Left lung (tissue), 10 donors: Measurements from ENCODE around the gene PDP2. TPM values are rescaled to one million over a fixed set of nuclear protein-coding genes. Genes with fewer than 3 reads are reported as not detected.

Source experiments
- ATAC-seq: fragments of 200-7000 bp; cut with Tn5 transposase; one replicate; pipeline ENCODE4 v1.9.1; 2020; ENCODE audit warnings: moderate library complexity
- DNase-seq, 4 donors: peaks; one replicate each; pipeline ENCODE4 v3.0.0-alpha.2; 2013 to 2020
- H3K27ac ChIP-seq, 2 donors: fragments of 200-600 bp; sonication (generic) in 1 of 2; one replicate each; pipeline versions ENCODE4 v1.5.0 to v1.8.0; 2020 to 2021
- H3K27me3 ChIP-seq, 2 donors: fragments of 200-600 bp; sonication (generic) in 1 of 2; one replicate each; pipeline versions ENCODE4 v1.5.0 to v1.8.0; 2020 to 2021
- H3K36me3 ChIP-seq, 2 donors: fragments of 200-600 bp; sonication (generic) in 1 of 2; one replicate each; pipeline versions ENCODE4 v1.5.0 to v1.8.0; 2020 to 2021
- H3K4me1 ChIP-seq, 2 donors: fragments of 200-600 bp; one replicate each; pipeline ENCODE4 v1.8.0; 2021
- H3K4me3 ChIP-seq, 2 donors: fragments of 200-600 bp; sonication (generic) in 1 of 2; one replicate each; pipeline versions ENCODE4 v1.5.0 to v1.8.0; 2020 to 2021; ENCODE audit warnings: mild to moderate bottlenecking in 1 of 2
- H3K9me3 ChIP-seq, 2 donors: fragments of 200-600 bp; sonication (generic) in 1 of 2; one replicate each; pipeline versions ENCODE4 v1.5.0 to v1.8.0; 2020 to 2021
- intact Hi-C, 2 donors: fragments of 100-400 bp; cut with DNase I; formaldehyde crosslinking; loops; one replicate each; pipeline versions ENCODE4 v1.11.2 to v1.14.2; 2022
- polyA plus RNA-seq, 6 donors: library from polyadenylated mRNA; unstranded; fragments of 120-200 nt; gene quantifications; one replicate each; pipeline ENCODE4 v1.2.1, GENCODE V29; 2013; ENCODE audit not compliant: insufficient read length in 6 of 6
- total RNA-seq, 2 donors: library from RNA; stranded (reverse); fragmentation: NEBNext Ultra II Directional; extraction: Animal tissue kit (Norgen Biotek cat#: 25700); gene quantifications; one replicate each; pipeline ENCODE4 v1.2.1, GENCODE V29; 2021
- TF ChIP-seq, protein P1 (sequence below), 2 donors: fragments of 200-600 bp; sonication (generic) in 1 of 2; IDR thresholded peaks; one replicate each; pipeline versions ENCODE4 v1.5.0 to v1.8.0; 2021; ENCODE audit warnings: antibody characterized with exemption in 2 of 2
- donor health status: DM: no; HTN: yes; CAD: no.
- donor health status: DM: no; HTN: no; CAD: no.

The PDP2 gene
- total and polyA plus RNA-seq, 8 donors: 8.9 to 36.3 (median 9.7) TPM

DNA sequence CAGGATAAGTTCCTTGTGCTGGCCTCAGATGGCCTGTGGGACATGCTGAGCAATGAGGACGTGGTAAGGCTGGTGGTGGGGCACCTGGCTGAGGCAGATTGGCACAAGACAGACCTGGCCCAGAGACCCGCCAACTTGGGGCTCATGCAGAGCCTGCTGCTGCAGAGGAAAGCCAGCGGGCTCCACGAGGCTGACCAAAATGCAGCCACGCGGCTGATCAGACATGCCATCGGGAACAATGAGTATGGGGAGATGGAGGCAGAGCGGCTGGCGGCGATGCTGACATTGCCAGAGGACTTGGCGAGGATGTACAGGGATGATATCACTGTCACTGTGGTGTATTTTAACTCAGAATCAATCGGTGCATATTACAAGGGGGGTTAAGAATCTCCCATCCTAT, 5.2 kb downstream of the PDP2 start:
- H3K9me3 ChIP-seq: no peaks in the 10 kb centered on the region
- H3K27ac ChIP-seq: no peak overlapping the region
- peaks cover 0 to 34% of the 10 kb centered on the region in 2 donors for H3K36me3 ChIP-seq
- TF ChIP-seq, protein P1, sequence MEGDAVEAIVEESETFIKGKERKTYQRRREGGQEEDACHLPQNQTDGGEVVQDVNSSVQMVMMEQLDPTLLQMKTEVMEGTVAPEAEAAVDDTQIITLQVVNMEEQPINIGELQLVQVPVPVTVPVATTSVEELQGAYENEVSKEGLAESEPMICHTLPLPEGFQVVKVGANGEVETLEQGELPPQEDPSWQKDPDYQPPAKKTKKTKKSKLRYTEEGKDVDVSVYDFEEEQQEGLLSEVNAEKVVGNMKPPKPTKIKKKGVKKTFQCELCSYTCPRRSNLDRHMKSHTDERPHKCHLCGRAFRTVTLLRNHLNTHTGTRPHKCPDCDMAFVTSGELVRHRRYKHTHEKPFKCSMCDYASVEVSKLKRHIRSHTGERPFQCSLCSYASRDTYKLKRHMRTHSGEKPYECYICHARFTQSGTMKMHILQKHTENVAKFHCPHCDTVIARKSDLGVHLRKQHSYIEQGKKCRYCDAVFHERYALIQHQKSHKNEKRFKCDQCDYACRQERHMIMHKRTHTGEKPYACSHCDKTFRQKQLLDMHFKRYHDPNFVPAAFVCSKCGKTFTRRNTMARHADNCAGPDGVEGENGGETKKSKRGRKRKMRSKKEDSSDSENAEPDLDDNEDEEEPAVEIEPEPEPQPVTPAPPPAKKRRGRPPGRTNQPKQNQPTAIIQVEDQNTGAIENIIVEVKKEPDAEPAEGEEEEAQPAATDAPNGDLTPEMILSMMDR (IDR thresholded peaks at IDR 0.05): no peak
- H3K4me3 ChIP-seq: no peak overlapping the region
- intact Hi-C loops: no loop called here
- DNase-seq (no peak), ATAC-seq (no peak)
- peaks cover 7 to 14% of the 10 kb centered on the region in 2 donors for H3K4me1 ChIP-seq
- H3K27me3 ChIP-seq: peaks cover 0 to 10% of the 10 kb centered on the region in 2 donors

DNA sequence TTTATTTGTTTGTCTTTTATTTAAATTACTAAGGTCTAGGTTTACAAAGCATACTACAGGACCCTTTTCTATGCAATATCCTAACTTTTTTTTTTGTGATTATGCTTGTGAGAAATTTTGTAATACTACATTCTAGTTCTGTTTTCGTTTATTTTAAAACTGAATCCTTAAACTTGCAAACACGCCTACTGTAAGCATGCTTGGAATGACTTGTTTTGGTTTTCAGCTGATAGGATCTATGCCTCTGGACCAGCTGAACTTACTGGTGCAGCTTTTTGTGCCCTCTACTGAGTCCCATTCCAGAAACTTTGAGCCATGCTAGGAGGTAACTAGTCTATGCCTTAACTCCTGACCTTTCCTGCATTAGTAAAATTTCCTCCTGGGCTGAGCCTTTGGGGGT, 6.0 kb downstream of the PDP2 start:
- H3K4me3 ChIP-seq: no peak overlapping the region
- intact Hi-C loops: no loop called here
- peaks cover 0 to 2% of the 10 kb centered on the region in 2 donors for H3K27me3 ChIP-seq
- TF ChIP-seq, protein P1 (IDR thresholded peaks at IDR 0.05): no peak
- peaks cover 6 to 7% of the 10 kb centered on the region in 2 donors for H3K4me1 ChIP-seq
- no peak for DNase-seq
- no peak for ATAC-seq
- no peaks in the 10 kb centered on the region for H3K9me3 ChIP-seq
- H3K36me3 ChIP-seq: peaks cover 0 to 34% of the 10 kb centered on the region in 2 donors
- H3K27ac ChIP-seq: no peak overlapping the region

DNA sequence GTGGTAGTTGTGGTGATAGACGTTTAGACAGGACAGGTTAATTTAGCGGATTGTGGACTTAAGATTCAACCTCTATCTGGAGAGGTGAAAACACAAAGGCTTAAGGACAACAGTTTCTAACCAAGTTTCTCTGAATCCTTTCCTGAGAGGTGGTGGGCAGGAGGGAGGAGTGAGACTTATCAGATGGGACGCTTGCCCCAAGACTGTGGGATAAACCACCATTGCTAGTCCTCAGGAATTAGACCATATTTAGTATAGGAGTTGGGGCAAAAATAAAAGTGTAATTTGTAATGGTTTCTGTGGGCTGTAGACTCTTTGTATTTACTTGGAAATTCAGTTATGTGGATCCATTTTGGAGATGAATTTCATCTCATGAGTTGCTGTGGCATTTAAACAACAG, 6.6 kb downstream of the PDP2 start:
- TF ChIP-seq, protein P1 (IDR thresholded peaks at IDR 0.05): no peak
- no peak overlapping the region for H3K4me3 ChIP-seq
- intact Hi-C loops: no loop called here
- H3K27me3 ChIP-seq: no peaks in the 10 kb centered on the region
- H3K4me1 ChIP-seq: peaks cover 3 to 7% of the 10 kb centered on the region in 2 donors
- ATAC-seq (no peak), DNase-seq (no peak)
- H3K27ac ChIP-seq: no peak overlapping the region
- peaks cover 0 to 34% of the 10 kb centered on the region in 2 donors for H3K36me3 ChIP-seq
- no peaks in the 10 kb centered on the region for H3K9me3 ChIP-seq

DNA sequence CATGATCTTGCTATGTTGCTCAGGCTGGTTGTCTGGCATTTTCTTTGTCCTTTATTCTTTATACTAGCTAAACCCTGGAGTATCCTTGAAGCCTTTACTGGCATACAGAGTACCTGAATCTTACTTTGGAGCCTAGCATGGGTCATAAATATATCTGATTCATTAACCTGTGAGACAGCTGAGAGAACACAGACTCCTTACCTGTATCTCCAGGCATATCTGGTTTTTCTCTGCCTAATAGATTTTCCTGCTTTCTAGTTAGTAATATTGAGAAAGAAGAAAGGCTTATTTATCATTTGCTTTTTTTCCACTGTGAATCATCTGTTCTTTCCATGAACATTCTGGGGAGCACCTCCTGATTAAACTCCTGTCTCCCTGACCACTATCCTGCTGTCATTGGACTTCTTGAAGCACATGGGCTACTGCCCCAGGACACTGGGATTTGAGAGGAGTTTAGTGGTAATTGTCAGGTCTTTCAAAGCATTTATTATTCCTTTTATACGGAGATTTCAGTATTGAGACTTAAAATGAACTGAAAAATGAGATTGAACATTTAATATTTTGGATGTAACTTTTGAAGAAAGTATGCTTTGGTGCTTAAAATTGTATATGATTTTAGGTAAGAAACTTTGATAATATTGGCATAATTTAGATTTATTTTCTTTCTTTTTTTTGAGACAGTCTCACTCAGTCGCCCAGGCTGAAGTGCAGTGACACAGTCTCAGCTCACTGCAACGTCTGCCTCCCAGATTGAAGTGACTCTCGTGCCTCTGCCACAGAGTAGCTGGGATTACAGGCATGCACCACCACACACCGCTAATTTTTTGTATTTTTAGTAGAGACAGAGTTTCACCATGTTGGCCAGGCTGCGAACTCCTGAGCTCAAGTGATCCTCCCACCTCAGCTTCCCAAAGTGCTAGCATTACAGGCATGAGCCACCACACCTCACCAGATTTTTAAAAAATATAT, 8.6 kb downstream of the PDP2 start:
- Histone ChIP-seq H3K9me3 (no peaks in the 10 kb centered on the region), H3K27me3 (no peaks in the 10 kb centered on the region), H3K36me3 (peaks cover 0 to 34% of the 10 kb centered on the region in 2 donors), H3K4me3 (no peak overlapping the region), H3K4me1 (peaks cover 0 to 7% of the 10 kb centered on the region in 2 donors), H3K27ac (no peak overlapping the region)
- TF ChIP-seq, protein P1 (IDR thresholded peaks at IDR 0.05): no peak
- no peak for ATAC-seq
- intact Hi-C loops: no loop called here
- no peak for DNase-seq

DNA sequence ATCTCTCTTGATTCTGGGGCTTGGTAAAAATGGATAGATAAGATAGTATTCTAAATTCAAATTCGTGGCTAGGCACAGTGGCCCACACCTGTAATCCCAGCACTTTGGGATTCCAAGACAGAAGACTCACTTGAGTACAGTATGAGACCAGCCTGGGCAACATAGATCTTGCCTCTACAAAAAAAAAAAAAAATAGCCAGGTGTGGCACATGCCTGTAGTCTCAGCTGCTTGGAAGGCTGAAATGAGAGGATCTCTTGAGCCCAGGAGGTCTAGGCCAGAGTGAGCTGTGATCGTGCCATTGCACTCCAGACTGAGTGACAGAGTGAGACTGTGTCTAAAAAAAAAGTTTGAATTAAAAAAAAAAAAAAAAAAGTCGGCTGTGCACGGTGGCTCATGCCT, 9.3 kb downstream of the PDP2 start:
- ATAC-seq (peak; percentile 49), DNase-seq (no peak)
- TF ChIP-seq, protein P1 (IDR thresholded peaks at IDR 0.05): no peak
- H3K36me3 ChIP-seq: peaks cover 0 to 30% of the 10 kb centered on the region in 2 donors
- no peaks in the 10 kb centered on the region for H3K9me3 ChIP-seq
- no peaks in the 10 kb centered on the region for H3K27me3 ChIP-seq
- peaks cover 0 to 7% of the 10 kb centered on the region in 2 donors for H3K4me1 ChIP-seq
- intact Hi-C loops: no loop called here
- no peak overlapping the region for H3K27ac ChIP-seq
- no peak overlapping the region for H3K4me3 ChIP-seq
